Left ventricle myocardium inferior (tissue), 1 donor: Measurements from ENCODE around the gene INHBB. TPM values are rescaled to one million over a fixed set of nuclear protein-coding genes. Genes with fewer than 3 reads are reported as not detected.
"Not testable (repeated sequence)": the region's sequence is repeated elsewhere in the genome, so short reads cannot be mapped to it uniquely, and the experiment has no call there.

Experiments used
- DNase-seq: peaks from one replicate; pipeline ENCODE4 v3.0.0-alpha.2; 2020
- H3K27ac ChIP-seq: fragments of 200-600 bp; replicated peaks from 2 replicates; pipeline ENCODE4 v1.8.0; 2021
- H3K27me3 ChIP-seq: fragments of 200-600 bp; 2 replicates; pipeline ENCODE4 v1.8.0; 2021; ENCODE audit warnings: low read depth
- H3K36me3 ChIP-seq: fragments of 200-600 bp; 2 replicates; pipeline ENCODE4 v1.8.0; 2021
- H3K4me1 ChIP-seq: fragments of 200-600 bp; 2 replicates; pipeline ENCODE4 v1.8.0; 2021
- H3K4me3 ChIP-seq: fragments of 200-600 bp; 2 replicates; pipeline ENCODE4 v1.8.0; 2021; ENCODE audit warnings: mild to moderate bottlenecking, moderate library complexity
- H3K9me3 ChIP-seq: fragments of 200-600 bp; replicated peaks from 2 replicates; pipeline ENCODE4 v1.8.0; 2021
- intact Hi-C: fragments of 100-400 bp; cut with micrococcal nuclease; formaldehyde crosslinking; loops from one replicate; pipeline ENCODE4 v1.11.0; 2022
- total RNA-seq: library from RNA; stranded (reverse); fragmentation: NEBNext Ultra II Directional; extraction: Animal tissue kit (Norgen Biotek cat#: 25700); gene quantifications from one replicate; pipeline ENCODE4 v1.2.1, GENCODE V29; 2021
- TF ChIP-seq, protein P1 (sequence below): fragments of 200-600 bp; IDR thresholded peaks from 2 replicates; pipeline ENCODE4 v1.8.0; 2021; ENCODE audit warnings: antibody characterized with exemption, mild to moderate bottlenecking, borderline replicate concordance
- donor health status: DM: no; HTN: yes; CAD: no; lungs with severe emphysema.

INHBB gene
- total RNA-seq, 1 donor from 2014 or later: 3.2 TPM

DNA sequence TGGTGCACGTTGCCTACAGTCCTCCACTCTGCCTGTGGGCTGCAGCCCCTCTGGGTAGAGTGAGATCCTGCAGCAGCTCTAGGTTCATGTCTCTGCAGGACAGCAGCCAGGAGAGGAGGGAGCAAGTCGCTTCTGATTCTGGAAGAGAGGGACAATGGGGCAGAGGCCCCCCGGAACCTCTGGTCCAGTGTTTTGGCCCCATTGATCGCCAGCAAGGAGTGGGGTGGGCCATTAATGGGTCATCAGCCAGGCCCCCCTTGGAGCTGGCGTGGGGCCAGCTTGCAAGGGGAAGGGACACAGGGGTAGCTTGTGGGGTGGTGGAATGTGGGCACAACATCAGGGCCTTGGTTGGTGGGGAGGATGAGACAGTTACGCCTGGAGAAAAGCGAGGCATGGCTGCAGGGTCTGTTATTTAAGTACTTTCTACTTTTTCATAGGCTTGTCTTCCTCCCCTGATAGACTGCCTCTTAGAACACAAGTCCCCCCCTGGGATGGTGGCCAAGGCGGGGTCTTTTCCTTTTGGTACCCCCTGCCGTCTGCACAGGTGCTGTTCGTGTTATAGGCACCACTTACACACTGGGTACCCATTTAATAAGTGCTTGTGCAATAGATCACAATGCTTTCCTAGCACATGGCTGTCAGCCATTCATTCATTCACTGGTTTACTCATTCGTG is 44.6 kb downstream of the INHBB start:
- Histone ChIP-seq H3K4me3 (no peak overlapping the region), H3K9me3 (no peaks in the 10 kb centered on the region), H3K27me3 (peaks cover 73% of the 10 kb centered on the region), H3K27ac (no peak overlapping the region), H3K36me3 (no peaks in the 10 kb centered on the region), H3K4me1 (no peaks in the 10 kb centered on the region)
- TF ChIP-seq, protein P1, sequence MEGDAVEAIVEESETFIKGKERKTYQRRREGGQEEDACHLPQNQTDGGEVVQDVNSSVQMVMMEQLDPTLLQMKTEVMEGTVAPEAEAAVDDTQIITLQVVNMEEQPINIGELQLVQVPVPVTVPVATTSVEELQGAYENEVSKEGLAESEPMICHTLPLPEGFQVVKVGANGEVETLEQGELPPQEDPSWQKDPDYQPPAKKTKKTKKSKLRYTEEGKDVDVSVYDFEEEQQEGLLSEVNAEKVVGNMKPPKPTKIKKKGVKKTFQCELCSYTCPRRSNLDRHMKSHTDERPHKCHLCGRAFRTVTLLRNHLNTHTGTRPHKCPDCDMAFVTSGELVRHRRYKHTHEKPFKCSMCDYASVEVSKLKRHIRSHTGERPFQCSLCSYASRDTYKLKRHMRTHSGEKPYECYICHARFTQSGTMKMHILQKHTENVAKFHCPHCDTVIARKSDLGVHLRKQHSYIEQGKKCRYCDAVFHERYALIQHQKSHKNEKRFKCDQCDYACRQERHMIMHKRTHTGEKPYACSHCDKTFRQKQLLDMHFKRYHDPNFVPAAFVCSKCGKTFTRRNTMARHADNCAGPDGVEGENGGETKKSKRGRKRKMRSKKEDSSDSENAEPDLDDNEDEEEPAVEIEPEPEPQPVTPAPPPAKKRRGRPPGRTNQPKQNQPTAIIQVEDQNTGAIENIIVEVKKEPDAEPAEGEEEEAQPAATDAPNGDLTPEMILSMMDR: no peak
- DNase-seq: no peak
- intact Hi-C loops: no loop called here

DNA sequence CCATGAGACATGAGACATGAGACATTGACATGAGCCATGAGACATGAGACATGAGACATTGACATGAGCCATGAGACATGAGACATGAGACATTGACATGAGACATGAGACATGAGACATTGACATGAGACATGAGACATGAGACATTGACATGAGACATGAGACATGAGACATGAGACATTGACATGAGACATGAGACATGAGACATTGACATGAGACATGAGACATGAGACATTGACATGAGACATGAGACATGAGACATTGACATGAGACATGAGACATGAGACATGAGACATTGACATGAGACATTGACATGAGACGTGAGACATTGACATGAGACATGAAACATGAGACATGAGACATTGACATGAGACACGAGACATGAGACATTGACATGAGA is 45.4 kb downstream of the INHBB start:
- intact Hi-C loops, H3K4me3 ChIP-seq, H3K4me1 ChIP-seq, H3K36me3 ChIP-seq, H3K9me3 ChIP-seq, H3K27ac ChIP-seq, DNase-seq: not testable (repeated sequence)
- H3K27me3 ChIP-seq: peaks cover 82% of the 10 kb centered on the region

DNA sequence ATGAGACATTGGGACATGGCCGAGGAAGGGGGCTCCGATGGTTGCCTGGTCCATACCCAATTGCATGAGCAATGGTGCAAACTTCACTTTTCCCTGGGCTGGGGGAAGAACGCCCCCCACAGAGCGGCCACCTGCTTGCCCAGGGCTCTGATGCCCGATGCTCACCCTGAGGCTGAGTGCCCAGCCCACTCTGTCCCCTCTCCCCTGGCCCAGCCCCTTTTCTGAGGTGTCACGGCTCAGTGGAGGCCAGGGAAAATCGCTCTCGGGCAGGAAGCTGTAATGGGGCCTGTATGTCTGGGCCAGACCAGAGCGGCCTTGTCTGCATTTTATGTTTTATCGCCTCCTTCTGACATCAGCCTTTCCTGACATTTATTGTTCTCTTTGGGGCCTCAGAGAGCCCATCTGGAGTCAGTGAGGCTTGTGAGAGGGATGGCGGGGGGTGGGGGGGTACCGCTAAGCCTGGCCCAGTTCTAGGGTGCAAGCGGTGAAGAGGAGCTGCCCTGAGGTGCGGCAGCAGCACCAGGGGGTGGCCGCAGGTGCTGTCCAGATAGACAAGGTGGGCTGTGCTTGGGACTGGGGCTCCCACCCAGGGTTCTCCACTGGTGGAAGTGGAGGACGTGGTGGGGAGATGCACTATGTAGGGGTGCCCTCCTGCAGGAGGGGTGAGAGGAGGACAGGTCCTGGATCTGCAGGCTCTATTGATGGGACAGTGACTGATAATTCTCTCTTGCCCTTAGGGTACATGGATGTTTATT is 46.2 kb downstream of the INHBB start:
- H3K27me3 ChIP-seq: peaks cover 89% of the 10 kb centered on the region
- H3K4me1 ChIP-seq: peaks cover 4% of the 10 kb centered on the region
- no peak for DNase-seq
- intact Hi-C loops: no loop called here
- TF ChIP-seq, protein P1: no peak
- H3K36me3 ChIP-seq: no peaks in the 10 kb centered on the region
- H3K4me3 ChIP-seq: no peak overlapping the region
- H3K9me3 ChIP-seq: no peaks in the 10 kb centered on the region
- H3K27ac ChIP-seq: no peak overlapping the region

- intact Hi-C loops: no loop called here
- DNase-seq: no peak
- peaks cover 4% of the 10 kb centered on the region for H3K4me1 ChIP-seq
- H3K4me3 ChIP-seq: no peak overlapping the region
- no peaks in the 10 kb centered on the region for H3K36me3 ChIP-seq
- H3K27me3 ChIP-seq: peaks cover 93% of the 10 kb centered on the region
- no peaks in the 10 kb centered on the region for H3K9me3 ChIP-seq
- TF ChIP-seq, protein P1: no peak
- H3K27ac ChIP-seq: no peak overlapping the region
Measured at GRCh38 chr2:120392923-120393322, 47.0 kb downstream of the INHBB start.

- no peak overlapping the region for H3K4me3 ChIP-seq
- TF ChIP-seq, protein P1: no peak
- H3K27ac ChIP-seq: no peak overlapping the region
- DNase-seq: no peak
- no peaks in the 10 kb centered on the region for H3K9me3 ChIP-seq
- peaks cover 4% of the 10 kb centered on the region for H3K4me1 ChIP-seq
- H3K27me3 ChIP-seq: peaks cover 93% of the 10 kb centered on the region
- no peaks in the 10 kb centered on the region for H3K36me3 ChIP-seq
- intact Hi-C loops: no loop called here
Measured at GRCh38 chr2:120393456-120393855, 47.5 kb downstream of the INHBB start.

DNA sequence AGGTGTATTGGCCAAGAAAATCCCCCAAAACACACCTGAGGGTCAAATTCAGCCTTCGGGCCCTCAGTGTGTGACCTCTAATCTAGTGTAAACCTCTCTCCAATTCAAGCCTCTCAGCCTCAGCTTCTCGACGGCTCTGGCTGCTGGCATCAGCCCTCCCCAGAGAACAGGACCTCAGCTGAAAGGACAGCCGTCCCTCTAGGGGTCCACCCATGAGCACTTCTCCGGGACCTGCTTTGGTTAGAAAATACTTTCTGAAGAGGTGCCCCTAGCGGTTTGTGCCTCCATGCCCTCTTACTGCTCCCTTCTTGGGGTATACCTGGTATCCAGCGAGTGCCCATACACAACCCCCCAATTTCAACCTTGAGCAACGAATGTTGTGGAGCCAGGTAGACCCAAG is 48.8 kb downstream of the INHBB start:
- Histone ChIP-seq H3K36me3 (no peaks in the 10 kb centered on the region), H3K27ac (no peak overlapping the region), H3K27me3 (peaks cover 94% of the 10 kb centered on the region), H3K4me1 (peaks cover 4% of the 10 kb centered on the region), H3K9me3 (no peaks in the 10 kb centered on the region), H3K4me3 (no peak overlapping the region)
- DNase-seq: no peak
- TF ChIP-seq, protein P1: no peak
- intact Hi-C loops: no loop called here
